OCI-LY3 (cell line): ENCODE data around the gene VPS13D.

Source experiments
- H2AFZ ChIP-seq: fragments of 200-600, 300-600 bp; shearing (Covaris generic); 2 replicates; pipeline ENCODE4 v1.6.0; 2014; ENCODE audit warnings: antibody characterized with exemption, low read depth, low read length
- H3K27ac ChIP-seq: fragments of 200-600, 300-600 bp; sonication (generic); 2 replicates; pipeline ENCODE4 v1.5.1; 2014; ENCODE audit warnings: mild to moderate bottlenecking, low read length, moderate library complexity, mixed read lengths
- H3K27me3 ChIP-seq: fragments of 200-600, 300-600 bp; sonication (generic); 2 replicates; pipeline ENCODE4 v1.6.1; 2014; ENCODE audit warnings: low read depth, low read length, mixed read lengths
- H3K36me3 ChIP-seq: fragments of 200-600, 300-600 bp; sonication (generic); replicated peaks from 2 replicates; pipeline ENCODE3; 2014; ENCODE audit warnings: low read depth, low read length, mixed read lengths
- H3K4me1 ChIP-seq: fragments of 300-600, 200-600 bp; sonication (generic); 2 replicates; pipeline ENCODE4 v1.6.1; 2014; ENCODE audit warnings: low read length, mixed read lengths
- H3K4me2 ChIP-seq: fragments of 200-600, 300-600 bp; sonication (generic); 2 replicates; pipeline ENCODE4 v1.6.1; 2014; ENCODE audit warnings: low read length, mixed read lengths
- H3K4me3 ChIP-seq: fragments of 300-600, 200-600 bp; sonication (generic); 2 replicates; pipeline ENCODE4 v1.5.1; 2014; ENCODE audit warnings: antibody characterized with exemption, mild to moderate bottlenecking, low read length, moderate library complexity
- H3K79me2 ChIP-seq: fragments of 300-600, 200-600 bp; shearing (Covaris generic); 2 replicates; pipeline ENCODE4 v1.6.1; 2014; ENCODE audit warnings: mild to moderate bottlenecking, low read length, mixed read lengths
- H3K9ac ChIP-seq: fragments of 300-600, 200-600 bp; shearing (Covaris generic); 2 replicates; pipeline ENCODE4 v1.6.0; 2014; ENCODE audit warnings: mild to moderate bottlenecking, low read length, moderate library complexity
- H3K9me3 ChIP-seq: fragments of 200-600, 300-600 bp; shearing (Covaris generic); 2 replicates; pipeline ENCODE4 v1.6.1; 2014; ENCODE audit warnings: low read length, mixed read lengths; ENCODE audit not compliant: insufficient read depth
- H4K20me1 ChIP-seq: fragments of 200-600, 300-600 bp; sonication (generic); 2 replicates; pipeline ENCODE4 v1.6.1; 2016; ENCODE audit warnings: low read length, mixed read lengths; ENCODE audit not compliant: insufficient read depth
- EZH2phosphoT487 ChIP-seq: fragments of 200-600 bp; shearing (Covaris generic); IDR thresholded peaks from 2 replicates; pipeline ENCODE4 v1.6.1; 2018; ENCODE audit warnings: antibody characterized with exemption, mixed run types, low read depth
- TF ChIP-seq, protein P1 (sequence below): fragments of 200-600, 300-600 bp; sonication (generic); IDR thresholded peaks from 2 replicates; pipeline ENCODE4 v1.5.1; 2014; ENCODE audit warnings: antibody characterized with exemption, low read length, low read depth

The VPS13D gene

GRCh38 chr1:12539320-12539704 is 309.5 kb downstream of the VPS13D start:
- Histone ChIP-seq H3K9ac (no peak overlapping the region), H3K4me1 (no peaks in the 10 kb centered on the region), H3K4me3 (no peak overlapping the region), H3K79me2 (no peaks in the 10 kb centered on the region), H3K4me2 (no peak overlapping the region), H3K36me3 (no peaks in the 10 kb centered on the region), H2AFZ (no peak overlapping the region), H3K27me3 (no peaks in the 10 kb centered on the region), H3K9me3 (no peaks in the 10 kb centered on the region), H4K20me1 (no peaks in the 10 kb centered on the region), H3K27ac (no peak overlapping the region)
- TF ChIP-seq EZH2phosphoT487, result no peak
- TF ChIP-seq, protein P1, sequence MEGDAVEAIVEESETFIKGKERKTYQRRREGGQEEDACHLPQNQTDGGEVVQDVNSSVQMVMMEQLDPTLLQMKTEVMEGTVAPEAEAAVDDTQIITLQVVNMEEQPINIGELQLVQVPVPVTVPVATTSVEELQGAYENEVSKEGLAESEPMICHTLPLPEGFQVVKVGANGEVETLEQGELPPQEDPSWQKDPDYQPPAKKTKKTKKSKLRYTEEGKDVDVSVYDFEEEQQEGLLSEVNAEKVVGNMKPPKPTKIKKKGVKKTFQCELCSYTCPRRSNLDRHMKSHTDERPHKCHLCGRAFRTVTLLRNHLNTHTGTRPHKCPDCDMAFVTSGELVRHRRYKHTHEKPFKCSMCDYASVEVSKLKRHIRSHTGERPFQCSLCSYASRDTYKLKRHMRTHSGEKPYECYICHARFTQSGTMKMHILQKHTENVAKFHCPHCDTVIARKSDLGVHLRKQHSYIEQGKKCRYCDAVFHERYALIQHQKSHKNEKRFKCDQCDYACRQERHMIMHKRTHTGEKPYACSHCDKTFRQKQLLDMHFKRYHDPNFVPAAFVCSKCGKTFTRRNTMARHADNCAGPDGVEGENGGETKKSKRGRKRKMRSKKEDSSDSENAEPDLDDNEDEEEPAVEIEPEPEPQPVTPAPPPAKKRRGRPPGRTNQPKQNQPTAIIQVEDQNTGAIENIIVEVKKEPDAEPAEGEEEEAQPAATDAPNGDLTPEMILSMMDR, result no peak

DNA sequence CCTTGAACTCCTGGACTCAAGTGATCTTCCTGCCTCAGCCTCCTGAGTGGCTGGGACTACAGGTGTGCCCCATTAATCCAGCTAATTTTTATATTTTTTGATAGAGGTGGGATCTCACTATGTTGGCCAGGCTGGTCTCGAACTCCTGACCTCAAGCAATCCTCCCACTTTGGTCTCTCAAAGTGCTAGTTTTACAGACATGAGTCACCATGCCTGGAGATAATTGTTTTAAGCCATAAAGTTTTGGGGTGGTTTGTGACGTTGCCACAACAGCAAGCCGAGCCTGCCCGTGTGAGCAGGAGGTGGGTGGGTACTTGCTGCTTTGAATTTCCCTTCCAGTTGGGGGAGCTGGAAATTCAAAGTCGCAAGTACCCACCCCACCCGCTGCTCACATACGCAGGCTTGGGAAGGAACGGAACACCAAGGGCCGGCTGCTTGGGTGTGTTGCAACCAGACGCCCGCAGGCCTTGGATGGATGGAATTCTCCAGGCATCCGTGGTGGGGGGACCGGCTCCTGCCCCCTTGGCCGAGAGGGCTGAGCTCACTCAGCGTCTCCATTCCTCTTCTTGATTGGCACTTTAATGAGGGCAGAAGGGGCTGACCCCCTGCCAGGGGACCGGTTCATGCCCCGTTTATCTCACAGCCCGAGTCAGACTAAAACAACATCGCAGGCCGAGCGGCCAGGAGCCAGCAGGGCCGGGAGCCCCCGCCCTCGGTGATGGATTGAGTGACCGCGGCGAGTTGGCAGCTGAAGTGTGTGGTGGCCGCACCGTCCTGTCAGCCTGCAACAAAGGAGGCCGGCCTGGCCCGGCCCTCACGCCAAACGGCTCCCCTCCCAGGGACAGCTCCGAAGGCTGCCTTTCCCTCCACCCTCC is 310.1 kb downstream of the VPS13D start:
- no peak overlapping the region for H3K9ac ChIP-seq
- H3K4me3 ChIP-seq, result no peak overlapping the region

GRCh38 chr1:12540580-12541273 is 310.9 kb downstream of the VPS13D start:
- no peaks in the 10 kb centered on the region for H3K36me3 ChIP-seq
- H3K27me3 ChIP-seq, result no peaks in the 10 kb centered on the region
- no peak overlapping the region for H3K27ac ChIP-seq
- no peak overlapping the region for H3K9ac ChIP-seq
- TF ChIP-seq, protein P1, result no peak
- H3K9me3 ChIP-seq, result no peaks in the 10 kb centered on the region
- no peaks in the 10 kb centered on the region for H4K20me1 ChIP-seq
- H3K4me1 ChIP-seq, result no peaks in the 10 kb centered on the region
- H3K79me2 ChIP-seq, result no peaks in the 10 kb centered on the region
- H3K4me2 ChIP-seq, result no peak overlapping the region
- no peak overlapping the region for H2AFZ ChIP-seq
- no peak overlapping the region for H3K4me3 ChIP-seq

More for the DNA sequence above, 310.1 kb downstream of the VPS13D start:
- no peak overlapping the region for H3K27ac ChIP-seq
- H3K9me3 ChIP-seq, result no peaks in the 10 kb centered on the region
- TF ChIP-seq, protein P1, result no peak
- no peak for TF ChIP-seq EZH2phosphoT487
- H3K4me1 ChIP-seq, result no peaks in the 10 kb centered on the region
- no peaks in the 10 kb centered on the region for H3K36me3 ChIP-seq
- no peak overlapping the region for H2AFZ ChIP-seq
- no peaks in the 10 kb centered on the region for H3K79me2 ChIP-seq
- H4K20me1 ChIP-seq, result no peaks in the 10 kb centered on the region
- H3K27me3 ChIP-seq, result no peaks in the 10 kb centered on the region
- H3K4me2 ChIP-seq, result no peak overlapping the region
